Adipose tissue (tissue), 3 donors: Measurements from ENCODE around the gene DUOXA1. TPM values are rescaled to one million over a fixed set of nuclear protein-coding genes. Genes with fewer than 3 reads are reported as not detected.
"Not testable (repeated sequence)": the region's sequence is repeated elsewhere in the genome, so short reads cannot be mapped to it uniquely, and the experiment has no call there.

ENCODE experiments used
- H3K27ac ChIP-seq: one replicate; pipeline ENCODE4 v1.5.1; 2013; ENCODE audit warnings: low read depth, low read length
- WGBS, 3 donors: extraction: QIAGEN DNeasy Blood & Tissue Kit; methylation state at CpG; one replicate each; pipeline ENCODE4 v1.1.7; 2013; 5-methylcytosine and 5-hydroxymethylcytosine counted together
- polyA plus RNA-seq, 3 donors: library from polyadenylated mRNA; stranded (reverse); fragments of 200-250 nt; gene quantifications; one replicate each; pipeline ENCODE4 v1.2.3, GENCODE V29; 2013
- donor health status: healthy with polysubstance abuse.
- donor health status: Bipolar disorder and iron deficiency.
- donor health status: healthy.

The DUOXA1 gene
- polyA plus RNA-seq, 3 donors: 0.14 to 3.3 (median 0.90) TPM

DNA sequence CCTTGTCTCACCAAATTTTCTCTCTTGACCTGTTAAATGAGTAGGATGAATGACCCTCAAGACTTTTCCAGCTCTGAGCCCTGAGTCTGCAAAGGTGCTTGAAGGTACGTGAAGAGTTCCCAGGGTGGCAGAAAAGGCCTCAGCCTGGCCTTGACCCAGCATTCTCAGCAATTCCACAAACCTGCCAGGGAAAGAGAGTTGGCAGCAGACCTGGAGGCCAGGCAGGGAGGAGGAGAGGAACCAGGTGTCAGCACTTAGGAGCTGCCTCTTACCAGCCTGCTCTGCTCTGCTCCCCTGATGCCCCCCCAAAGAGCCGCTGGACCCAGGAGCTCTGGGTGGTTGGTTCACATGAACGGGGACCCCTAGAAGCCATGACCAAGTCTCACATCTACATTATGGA is 49.1 kb downstream of the DUOXA1 start:
- not testable (repeated sequence) for H3K27ac ChIP-seq
- 86 to 98% (median 86%) methylated on average over 2 of the region's 3 CpGs for WGBS, 3 donors

DNA sequence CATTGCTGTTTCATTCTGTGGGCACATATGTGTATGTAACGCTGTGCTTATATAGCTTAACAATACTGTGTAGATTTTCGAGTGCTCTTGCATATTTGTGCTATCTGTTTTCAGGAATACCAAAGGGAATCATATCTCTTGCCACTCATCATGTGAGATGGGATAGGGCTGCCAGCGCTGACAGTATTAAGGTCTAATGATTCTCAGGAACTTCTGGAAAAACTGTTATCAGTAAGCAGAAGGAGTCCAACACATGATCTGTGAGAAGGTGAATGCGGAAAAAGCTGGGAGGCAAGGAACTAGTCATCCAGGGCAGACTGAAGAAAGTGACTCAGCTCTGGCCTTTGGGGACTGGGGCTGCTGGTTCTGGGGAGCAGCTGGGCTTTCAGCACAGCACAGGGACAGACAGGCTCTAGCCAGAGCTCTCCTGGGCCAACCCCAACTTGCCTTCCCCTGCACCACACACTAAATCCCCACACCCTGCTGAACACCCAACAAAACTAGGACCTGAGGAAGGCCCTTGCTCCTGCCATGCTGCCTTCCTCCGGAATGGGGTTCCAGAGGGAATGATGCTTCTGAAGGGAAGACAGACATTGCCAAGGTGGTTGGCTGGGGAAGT is 49.9 kb downstream of the DUOXA1 start:
- WGBS, 3 donors: 79 to 94% (median 84%) methylated on average over 5 of the region's 5 CpGs
- H3K27ac ChIP-seq: not testable (repeated sequence)

DNA sequence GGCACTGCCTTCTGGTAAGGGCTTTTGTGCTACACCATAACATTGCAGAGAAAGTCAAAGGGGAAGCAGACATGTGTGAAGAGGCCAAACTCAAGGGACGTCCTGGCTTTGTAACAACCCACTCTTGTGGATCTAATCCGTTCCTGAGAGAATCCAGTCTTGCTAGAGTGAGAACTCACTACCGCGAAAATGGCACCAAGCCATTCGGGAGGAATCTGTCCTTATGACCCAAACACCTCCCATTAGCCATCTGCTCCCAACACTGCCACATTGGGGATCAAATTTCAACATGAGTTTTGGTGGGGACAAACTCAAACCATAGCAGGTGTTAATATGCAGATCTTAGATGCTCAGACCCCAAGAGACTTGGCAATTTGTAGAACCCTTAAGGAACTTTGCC is 50.5 kb downstream of the DUOXA1 start:
- 59 to 83% (median 75%) methylated on average over 5 of the region's 5 CpGs for WGBS, 3 donors
- not testable (repeated sequence) for H3K27ac ChIP-seq

DNA sequence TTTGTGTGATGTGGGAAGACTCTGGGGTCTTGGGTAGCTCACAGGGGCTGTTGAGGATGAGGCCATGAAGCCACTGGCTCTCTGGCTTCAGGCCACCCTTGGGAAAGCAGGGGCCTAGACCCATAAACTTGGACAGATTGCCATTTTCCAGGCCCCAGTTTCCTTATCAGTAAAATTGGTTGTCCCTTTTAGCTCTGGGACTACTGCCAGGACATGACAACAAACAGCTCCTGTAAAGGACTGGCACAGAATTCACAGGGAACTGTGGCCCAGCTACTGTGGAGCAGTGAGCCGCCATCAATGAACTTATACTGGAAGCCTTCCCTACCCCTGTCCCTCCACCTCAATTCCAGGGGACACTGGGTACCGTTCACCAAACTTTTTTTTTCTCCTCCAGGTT is 52.3 kb downstream of the DUOXA1 start:
- WGBS, 3 donors: 45 to 78% (median 58%) methylated on average over 2 of the region's 2 CpGs
- H3K27ac ChIP-seq: not testable (repeated sequence)

DNA sequence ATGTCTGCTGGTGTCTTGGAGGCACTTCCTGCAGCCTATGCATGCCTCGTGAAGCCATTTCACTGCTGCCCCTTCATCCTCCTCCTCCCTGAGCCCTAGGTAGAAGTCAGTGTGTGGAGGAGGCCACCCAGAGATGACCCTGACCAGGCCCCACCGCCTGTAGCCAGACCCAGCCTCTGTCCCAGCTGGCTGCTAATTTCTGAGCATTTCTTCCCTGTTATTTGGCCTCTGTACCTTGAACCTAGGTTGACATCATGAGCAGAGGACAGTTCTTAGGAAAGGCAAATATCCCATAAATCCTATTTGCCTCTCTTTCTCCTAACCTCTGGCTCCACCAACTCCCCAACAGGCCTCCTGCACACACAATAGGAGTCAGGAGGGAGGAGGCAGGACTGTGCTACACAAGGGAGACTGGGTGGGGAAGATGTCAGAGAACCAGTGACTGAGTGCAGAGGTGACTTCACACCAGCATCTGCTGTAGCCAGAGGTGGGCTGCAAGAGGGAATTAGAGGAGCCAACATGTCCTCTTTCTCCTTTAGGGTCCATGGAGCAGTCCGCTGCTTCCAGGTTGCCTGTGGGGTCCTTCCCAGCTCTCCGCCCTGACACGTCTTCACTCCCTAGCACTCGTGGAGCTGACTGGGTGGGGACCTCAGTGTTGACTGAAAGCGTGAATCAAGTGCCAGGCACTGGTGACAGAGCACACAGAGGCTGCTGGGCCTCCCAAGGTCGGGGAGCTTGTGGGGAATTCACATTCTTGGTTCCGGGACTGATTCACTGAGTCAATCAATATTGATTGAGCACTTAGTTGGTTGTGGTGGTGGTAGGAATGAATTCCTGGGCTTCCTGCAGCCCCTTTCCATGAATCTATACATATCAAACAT is 54.0 kb downstream of the DUOXA1 start:
- WGBS, 3 donors: 92 to 100% (median 100%) methylated on average over 1 of the region's 9 CpGs
- H3K27ac ChIP-seq: not testable (repeated sequence)

DNA sequence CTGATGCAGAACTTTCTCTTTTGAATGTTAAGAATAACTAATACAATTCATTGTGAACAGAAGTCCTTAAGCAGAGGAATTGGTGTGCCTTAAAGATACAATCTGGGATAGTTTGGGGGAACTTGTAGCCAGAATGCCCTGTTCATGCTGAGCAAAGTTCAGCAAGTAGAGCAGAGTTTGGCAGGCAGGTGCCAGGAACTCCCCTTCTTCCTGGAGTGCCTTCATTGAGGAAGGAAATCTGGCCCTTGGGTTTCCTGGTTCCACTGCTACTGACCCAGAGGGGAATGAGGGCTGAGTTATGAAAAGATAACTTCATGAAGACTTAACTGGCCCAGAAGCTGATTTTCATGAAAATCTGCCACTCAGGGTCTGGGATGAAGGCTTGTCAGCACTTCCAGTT is 56.1 kb downstream of the DUOXA1 start:
- not testable (repeated sequence) for H3K27ac ChIP-seq

DNA sequence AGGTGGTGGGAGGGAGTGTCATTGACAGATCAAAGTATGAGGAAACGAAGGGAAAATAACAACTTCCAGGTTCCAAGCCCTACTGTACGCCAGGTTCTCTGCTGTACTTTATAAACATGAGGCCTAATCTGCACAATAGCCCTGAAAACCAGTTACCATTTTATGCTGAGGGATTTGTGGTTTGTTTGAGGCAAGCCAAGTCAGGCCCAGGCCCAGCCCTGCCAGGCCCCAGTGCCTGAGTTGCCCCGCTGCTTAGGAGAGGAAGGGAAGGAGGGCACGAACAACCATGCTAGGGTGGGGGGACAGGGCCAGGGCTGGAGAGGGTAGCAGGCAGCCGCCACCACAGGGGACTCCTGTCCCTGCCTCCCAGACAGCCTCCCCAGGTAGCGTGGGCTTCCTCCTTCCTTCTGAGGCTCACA is 59.7 kb downstream of the DUOXA1 start:
- not testable (repeated sequence) for H3K27ac ChIP-seq
- WGBS, 3 donors: 63 to 85% (median 80%) methylated on average over 3 to 5 of the region's 6 CpGs

Other genes with a start within 250 kb of the DUOXA1 start
- not detected for gene TERB2, start 173.2 kb downstream of the DUOXA1 start, polyA plus RNA-seq
- 1 to 10 TPM; 5.6 to 9.4 (median 5.8) TPM for gene SORD, start 106.7 kb downstream of the DUOXA1 start, polyA plus RNA-seq
- gene DUOX2, start 15.7 kb downstream of the DUOXA1 start, polyA plus RNA-seq: 1 to 10 TPM in 2 of 3 donors, under 1 TPM in 1; 0.08 to 1.6 (median 1.1) TPM
- gene DUOXA2, start 15.6 kb downstream of the DUOXA1 start, polyA plus RNA-seq: under 1 TPM; 0.13 to 0.95 (median 0.56) TPM
- gene DUOX1, start 115 bp upstream of the DUOXA1 start, polyA plus RNA-seq: 1 to 10 TPM in 1 of 3 donors, under 1 TPM in 2; 0.20 to 4.1 (median 0.34) TPM
- 10 to 100 TPM in 1 of 3 donors, 1 to 10 TPM in 2; 1.5 to 13.5 (median 2.9) TPM for gene SHF, start 58.1 kb upstream of the DUOXA1 start, polyA plus RNA-seq
- gene SLC28A2, start 122.4 kb upstream of the DUOXA1 start, polyA plus RNA-seq: under 1 TPM in 1 of 3 donors, not detected in 2; 0.59 TPM
- gene GATM, start 248.7 kb upstream of the DUOXA1 start, polyA plus RNA-seq: 100 to 1,000 TPM in 1 of 3 donors, 1 to 10 TPM in 2; 6.2 to 692 (median 8.1) TPM